Breast epithelium (tissue), 4 donors: ENCODE results near the gene YJU2. TPM values are rescaled to one million over a fixed set of nuclear protein-coding genes. Genes with fewer than 3 reads are reported as not detected.

ENCODE experiments used
- DNase-seq, 2 donors: peaks; one replicate each; pipeline ENCODE4 v3.0.0-alpha.2; 2019; ENCODE audit warnings: low spot score in 2 of 2
- H3K27ac ChIP-seq, 2 donors: fragments of 200-600 bp; sonication (generic) in 1 of 2; one replicate each; pipeline ENCODE4 v1.5.1; 2016 to 2019; ENCODE audit warnings: mild to moderate bottlenecking in 1 of 2
- H3K27me3 ChIP-seq, 2 donors: fragments of 200-600 bp; sonication (generic) in 1 of 2; one replicate each; pipeline versions ENCODE4 v1.5.1 to v1.6.0; 2017 to 2019; ENCODE audit warnings: control low read depth in 1 of 2, mild to moderate bottlenecking in 1 of 2
- H3K36me3 ChIP-seq: fragments of 200-600 bp; one replicate; pipeline ENCODE4 v1.5.1; 2019
- H3K4me1 ChIP-seq, 2 donors: fragments of 200-600 bp; sonication (generic); one replicate each; pipeline ENCODE4 v1.5.1; 2016 to 2019; ENCODE audit warnings: control low read depth in 1 of 2
- H3K4me3 ChIP-seq, 3 donors: fragments of 200-600 bp; sonication (generic); 1 replicate in 2 of 3; 2 replicates in 1 of 3; pipeline ENCODE4 v1.5.1; 2016 to 2019; ENCODE audit warnings: mild to moderate bottlenecking in 3 of 3, moderate library complexity in 2 of 3
- H3K9me3 ChIP-seq, 2 donors: fragments of 200-600 bp; sonication (generic) in 1 of 2; one replicate each; pipeline ENCODE4 v1.5.1; 2016 to 2019; ENCODE audit warnings: control low read depth in 1 of 2
- CTCF ChIP-seq, 3 donors: fragments of 450-650 bp; IDR thresholded peaks; one replicate each; pipeline ENCODE4 v1.5.1; 2016 to 2017; ENCODE audit warnings: antibody characterized with exemption in 3 of 3, mild to moderate bottlenecking in 3 of 3, moderate library complexity in 3 of 3
- POLR2A ChIP-seq: fragments of 450-650 bp; IDR thresholded peaks from one replicate; pipeline ENCODE4 v1.6.1; 2016; ENCODE audit warnings: antibody characterized with exemption, mild to moderate bottlenecking, moderate library complexity
- POLR2AphosphoS5 ChIP-seq, 3 donors: sonication (generic); formaldehyde crosslinking; IDR thresholded peaks; one replicate each; pipeline ENCODE4 v1.6.1; 2017; ENCODE audit warnings: antibody characterized with exemption in 3 of 3
- intact Hi-C: fragments of 100-400 bp; cut with DNase I; formaldehyde crosslinking; loops from one replicate; pipeline ENCODE4 v1.15.1; 2023; ENCODE audit warnings: low total_unique reads
- total RNA-seq, 3 donors: library from RNA; depleted of rRNA; stranded (reverse); fragments of >200 nt; gene quantifications; one replicate each; pipeline ENCODE4 v1.1.0, GENCODE V29; 2016

The YJU2 gene
- total RNA-seq, 3 donors from 2014 or later: 18.9 to 24.6 (median 24.4) TPM

GRCh38 chr19:4208385-4209094 lies 38.3 kb upstream of the YJU2 start:
- H3K27me3 ChIP-seq: no peaks in the 10 kb centered on the region
- no peaks in the 10 kb centered on the region for H3K36me3 ChIP-seq
- H3K9me3 ChIP-seq: no peaks in the 10 kb centered on the region
- no peak for DNase-seq
- no peak overlapping the region for H3K4me3 ChIP-seq
- intact Hi-C loops: no loop called here
- H3K27ac ChIP-seq: no peak overlapping the region
- TF ChIP-seq POLR2A: no peak
- TF ChIP-seq CTCF (IDR thresholded peaks at IDR 0.05): no peak
- TF ChIP-seq POLR2AphosphoS5 (IDR thresholded peaks at IDR 0.05): no peak
- H3K4me1 ChIP-seq: no peaks in the 10 kb centered on the region

- Histone ChIP-seq H3K36me3 (no peaks in the 10 kb centered on the region), H3K27me3 (no peaks in the 10 kb centered on the region), H3K4me1 (no peaks in the 10 kb centered on the region), H3K4me3 (no peak overlapping the region), H3K27ac (no peak overlapping the region), H3K9me3 (no peaks in the 10 kb centered on the region)
- intact Hi-C loops: no loop called here
- TF ChIP-seq POLR2A (no peak), CTCF (IDR thresholded peaks at IDR 0.05) (no peak), POLR2AphosphoS5 (IDR thresholded peaks at IDR 0.05) (no peak)
- DNase-seq: no peak
These were observed 36.6 kb upstream of the YJU2 start for GRCh38 chr19:4210166-4210731.

- no peak for DNase-seq
- no peak overlapping the region for H3K27ac ChIP-seq
- no peak overlapping the region for H3K4me3 ChIP-seq
- intact Hi-C loops: loop anchor here (1.0 kb wide), 1 partner anchor 10 kb away; no protein-coding TSS in a partner anchor
- no peaks in the 10 kb centered on the region for H3K4me1 ChIP-seq
- TF ChIP-seq POLR2A (no peak), CTCF (IDR thresholded peaks at IDR 0.05) (no peak)
- H3K9me3 ChIP-seq: no peaks in the 10 kb centered on the region
- no peaks in the 10 kb centered on the region for H3K36me3 ChIP-seq
- H3K27me3 ChIP-seq: no peaks in the 10 kb centered on the region
These were observed 33.8 kb upstream of the YJU2 start for GRCh38 chr19:4213116-4213515.

- H3K4me3 ChIP-seq: no peak overlapping the region
- no peak for TF ChIP-seq POLR2A
- no peak for TF ChIP-seq POLR2AphosphoS5 (IDR thresholded peaks at IDR 0.05)
- no peak for TF ChIP-seq CTCF (IDR thresholded peaks at IDR 0.05)
- H3K4me1 ChIP-seq: no peaks in the 10 kb centered on the region
- no peaks in the 10 kb centered on the region for H3K27me3 ChIP-seq
- H3K9me3 ChIP-seq: no peaks in the 10 kb centered on the region
- H3K27ac ChIP-seq: no peak overlapping the region
- DNase-seq: no peak
- intact Hi-C loops: no loop called here
- H3K36me3 ChIP-seq: no peaks in the 10 kb centered on the region
These were observed 31.1 kb upstream of the YJU2 start for GRCh38 chr19:4215807-4216206.

GRCh38 chr19:4216846-4217245 lies 30.0 kb upstream of the YJU2 start:
- no peak for TF ChIP-seq POLR2AphosphoS5 (IDR thresholded peaks at IDR 0.05)
- TF ChIP-seq CTCF (IDR thresholded peaks at IDR 0.05): no peak
- no peak for TF ChIP-seq POLR2A
- intact Hi-C loops: no loop called here
- H3K27me3 ChIP-seq: no peaks in the 10 kb centered on the region
- no peaks in the 10 kb centered on the region for H3K36me3 ChIP-seq
- no peaks in the 10 kb centered on the region for H3K9me3 ChIP-seq
- no peak for DNase-seq
- H3K4me1 ChIP-seq: no peaks in the 10 kb centered on the region
- H3K27ac ChIP-seq: no peak overlapping the region
- no peak overlapping the region for H3K4me3 ChIP-seq
